ENCODE data around the gene ATP6V1G3.

ATP6V1G3 gene

DNA sequence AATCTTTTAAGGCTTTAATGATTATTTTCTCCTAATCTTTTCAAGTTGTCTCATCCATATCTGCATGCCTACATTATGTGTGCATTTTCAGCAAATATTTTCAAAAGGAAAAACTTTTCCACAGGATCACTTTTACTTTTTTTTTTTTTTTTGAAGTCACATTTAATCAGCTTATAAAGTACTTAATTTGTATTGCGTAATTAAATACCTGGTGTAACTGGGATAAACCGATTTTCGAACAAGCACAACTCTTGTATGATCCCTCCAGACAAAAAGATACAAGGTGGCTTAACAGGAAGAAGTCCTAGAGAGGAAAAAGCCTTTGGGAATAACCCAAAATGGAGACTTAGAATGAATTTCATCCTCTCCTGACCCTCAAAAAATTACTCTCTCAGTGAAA lies 1.3 kb upstream of the ATP6V1G3 start:
- no peak for DNase-seq

DNA sequence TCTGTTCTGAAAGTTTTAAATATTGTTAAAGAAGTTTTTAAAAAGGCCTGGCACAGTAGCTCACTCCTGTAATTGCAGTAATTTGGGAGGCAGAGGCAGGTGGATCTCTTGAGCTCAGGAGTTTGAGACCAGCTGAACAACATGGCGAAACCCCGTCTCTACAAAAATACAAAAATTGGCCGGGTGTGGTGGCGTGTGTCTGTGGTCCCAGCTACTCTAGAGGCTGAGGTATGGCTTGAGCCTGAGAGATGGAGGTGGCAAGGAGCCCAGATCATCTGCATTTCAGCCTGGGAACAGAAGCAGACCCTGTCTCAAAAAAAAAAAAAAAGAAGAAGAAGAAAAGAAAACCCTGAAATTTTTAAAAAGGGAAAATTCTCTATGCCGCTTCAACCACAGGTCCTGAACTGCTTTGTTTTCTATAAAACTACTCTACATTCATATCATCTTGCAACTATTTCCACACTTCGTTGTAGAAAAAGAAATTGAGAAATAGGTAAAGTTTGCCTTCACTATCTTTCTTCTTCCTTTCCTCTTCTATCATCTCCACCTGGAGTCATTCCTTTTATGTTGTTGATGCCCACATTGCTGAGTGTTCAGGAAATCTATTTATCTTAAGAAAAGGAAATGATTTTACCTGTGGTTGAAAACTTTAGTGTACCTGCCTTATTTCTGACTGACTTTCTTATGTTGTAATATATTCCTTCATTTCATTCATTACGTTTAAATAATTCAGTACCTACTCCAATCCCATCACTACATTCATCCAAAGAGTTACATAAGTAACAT lies 1.7 kb downstream of the ATP6V1G3 start:
- no peak for DNase-seq

DNA sequence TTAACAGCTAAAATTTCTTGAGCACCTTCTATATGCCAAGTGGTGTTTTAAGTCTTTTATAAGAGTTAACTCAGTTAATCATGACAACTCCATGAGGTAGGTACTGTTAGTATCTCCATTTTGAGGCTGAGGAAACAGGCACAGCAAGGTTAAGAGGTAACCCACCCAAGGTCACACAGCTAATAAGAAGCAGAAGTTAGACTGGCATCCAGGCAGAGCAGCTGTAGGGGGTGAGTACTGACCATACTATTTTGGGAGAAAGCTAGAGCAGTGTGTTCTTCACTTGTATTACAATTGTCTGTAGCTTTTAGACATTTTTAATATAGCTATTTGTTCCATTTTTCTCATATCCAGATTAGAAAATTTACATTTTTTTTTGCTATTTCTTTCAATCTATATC lies 4.8 kb downstream of the ATP6V1G3 start:
- no peak for DNase-seq

GRCh38 chr1:198534548-198535418 lies 5.7 kb downstream of the ATP6V1G3 start:
- no peak for DNase-seq

DNA sequence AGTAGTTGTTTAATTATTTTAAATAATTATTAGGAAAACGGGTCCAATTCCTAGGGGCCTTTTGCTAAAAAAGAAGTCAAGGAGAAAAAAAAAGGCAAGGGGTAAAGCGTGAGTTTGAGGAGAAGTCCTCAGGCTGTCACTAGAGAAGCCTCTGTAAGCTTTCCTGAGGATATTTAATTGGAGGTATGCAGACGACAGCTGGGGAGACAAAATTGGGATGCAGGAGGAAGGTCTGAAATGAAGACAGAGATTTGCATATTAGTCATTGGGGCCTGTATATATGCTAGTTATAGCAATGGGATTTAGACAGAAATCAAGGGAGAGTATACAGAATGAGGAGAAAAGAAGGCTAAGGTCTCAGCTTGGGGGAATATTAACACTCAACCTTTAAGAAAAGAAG lies 8.6 kb downstream of the ATP6V1G3 start:
- no peak for DNase-seq

- no peak for DNase-seq
These were observed 9.5 kb downstream of the ATP6V1G3 start for GRCh38 chr1:198530953-198531352.

DNA sequence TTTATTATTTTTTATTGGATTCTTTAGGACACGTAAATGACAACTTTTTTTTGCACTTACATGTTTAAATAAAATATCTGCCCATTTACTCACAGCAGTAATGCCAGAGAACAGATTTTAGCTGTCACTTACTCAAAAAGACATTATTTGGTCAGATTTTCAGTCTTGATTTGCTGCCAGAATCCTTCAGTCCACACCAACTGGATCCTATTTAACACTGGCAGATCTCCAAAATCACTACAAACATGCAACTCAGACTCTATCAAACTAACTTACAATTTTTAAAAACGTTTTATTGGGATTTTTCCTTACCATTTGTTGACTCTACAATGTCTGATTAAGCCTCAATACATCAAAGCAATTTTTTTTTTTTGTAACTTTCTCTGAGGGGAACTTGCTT lies 11.1 kb downstream of the ATP6V1G3 start:
- DNase-seq, result no peak

DNA sequence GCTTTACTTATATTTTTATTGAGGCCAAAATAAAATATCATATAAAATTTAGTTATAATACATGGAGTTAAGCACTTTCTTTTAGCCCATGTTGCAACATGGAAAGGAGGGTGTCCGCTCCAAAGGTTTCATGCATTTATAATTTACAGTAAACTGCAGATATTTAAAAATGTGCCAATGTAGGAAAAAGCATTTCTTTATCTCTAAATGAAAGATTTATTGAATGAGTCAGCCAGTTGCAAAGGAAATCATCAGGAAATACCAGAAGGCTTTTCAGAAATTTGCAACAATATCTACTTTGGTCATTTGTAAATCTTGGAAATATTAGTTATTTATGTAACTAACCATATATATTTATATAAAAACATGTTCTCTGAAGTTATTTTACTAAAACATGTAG lies 12.1 kb downstream of the ATP6V1G3 start:
- DNase-seq, result no peak

DNA sequence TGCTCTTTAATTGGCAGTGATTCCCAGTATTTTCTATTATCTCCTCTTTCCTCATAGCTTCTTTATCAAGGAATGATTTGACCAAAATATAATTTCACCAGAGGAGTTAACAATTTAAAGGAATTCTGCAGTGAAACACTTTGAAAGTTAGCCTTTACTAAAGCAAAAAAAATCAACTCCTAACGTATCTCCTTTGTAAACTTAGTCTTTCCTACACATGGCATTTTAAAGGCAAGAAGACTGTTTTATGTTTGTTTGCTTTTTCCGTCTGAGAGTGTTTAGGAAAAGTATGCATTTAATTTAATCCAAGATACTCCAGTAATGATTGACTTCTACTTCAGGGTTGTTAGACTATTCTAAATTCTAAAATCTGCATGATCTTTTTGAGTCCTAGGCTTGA lies 15.9 kb downstream of the ATP6V1G3 start:
- DNase-seq, result no peak

- peak; percentile 71 for DNase-seq
These were observed 16.4 kb downstream of the ATP6V1G3 start for GRCh38 chr1:198524127-198524526.

DNA sequence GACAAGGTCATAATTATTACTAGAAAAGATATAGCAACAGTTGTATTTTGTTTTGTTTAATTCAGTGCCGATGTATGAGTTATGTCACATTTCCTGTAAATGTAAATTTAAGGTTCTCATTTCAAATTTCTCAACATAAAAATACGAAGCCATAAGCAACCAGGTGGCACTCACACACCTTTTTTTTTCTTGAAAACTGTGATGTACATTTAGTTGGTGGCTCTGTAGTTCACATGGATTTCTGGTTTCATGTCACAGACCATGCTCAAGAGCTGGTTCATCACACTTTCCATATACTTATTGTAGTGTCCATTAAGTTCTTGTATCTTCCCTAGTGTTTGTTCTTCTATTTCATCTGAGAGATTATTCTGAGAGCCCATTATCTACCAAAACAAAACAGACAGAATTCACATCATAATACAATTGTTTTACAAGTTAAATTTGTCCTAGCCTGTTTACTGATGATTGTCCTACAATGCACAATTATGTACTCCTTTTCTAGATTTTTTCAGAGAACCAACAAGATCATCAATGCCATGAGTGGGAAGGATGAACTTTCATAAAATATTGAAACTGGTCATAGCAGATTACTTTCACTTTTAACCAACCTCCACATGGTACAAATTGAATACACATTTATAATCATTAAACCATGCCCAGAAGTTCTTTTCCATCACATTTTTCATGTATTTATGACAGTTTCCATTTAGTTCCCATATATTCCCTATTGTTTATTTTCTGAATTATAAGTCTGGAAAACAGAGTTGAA lies 17.1 kb downstream of the ATP6V1G3 start:
- no peak for DNase-seq

DNA sequence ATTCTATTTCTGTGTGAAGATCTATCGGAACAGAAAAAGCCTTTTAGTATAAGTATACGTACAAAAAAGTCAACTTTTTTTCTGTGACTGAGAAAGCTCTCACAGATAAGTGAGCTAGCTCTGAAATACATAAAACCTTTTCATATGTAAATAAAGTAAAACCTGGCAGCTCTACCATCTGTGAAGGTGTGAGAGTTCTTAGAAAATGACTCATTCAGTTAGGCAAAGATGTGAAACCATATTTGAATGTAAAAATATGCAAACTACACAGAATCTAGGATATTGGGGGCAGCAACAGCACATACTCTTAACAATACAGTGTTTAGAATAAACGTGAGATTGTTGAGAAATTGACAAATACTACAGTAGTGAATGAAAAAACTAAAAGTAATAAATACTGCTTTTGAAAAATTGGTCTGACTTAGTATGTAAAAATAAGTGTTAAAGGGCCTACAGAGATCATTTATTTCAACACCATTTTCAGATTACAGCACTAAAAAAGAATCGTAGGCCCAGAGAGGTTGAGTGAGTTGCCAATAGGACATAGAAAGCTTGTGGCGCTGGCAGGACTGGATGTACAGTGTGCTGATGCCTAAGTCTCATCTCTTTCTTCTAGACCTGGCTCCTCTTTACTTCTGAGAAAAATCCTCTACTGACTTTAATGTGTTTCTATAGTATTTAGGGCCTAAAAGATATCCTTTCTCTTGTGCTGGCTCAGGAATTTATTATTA lies 19.8 kb downstream of the ATP6V1G3 start:
- DNase-seq, result no peak

GRCh38 chr1:198519639-198520501 lies 20.6 kb downstream of the ATP6V1G3 start:
- peak; percentile 62 for DNase-seq

- DNase-seq, result no peak
These were observed 22.8 kb downstream of the ATP6V1G3 start for GRCh38 chr1:198517623-198518199.

DNA sequence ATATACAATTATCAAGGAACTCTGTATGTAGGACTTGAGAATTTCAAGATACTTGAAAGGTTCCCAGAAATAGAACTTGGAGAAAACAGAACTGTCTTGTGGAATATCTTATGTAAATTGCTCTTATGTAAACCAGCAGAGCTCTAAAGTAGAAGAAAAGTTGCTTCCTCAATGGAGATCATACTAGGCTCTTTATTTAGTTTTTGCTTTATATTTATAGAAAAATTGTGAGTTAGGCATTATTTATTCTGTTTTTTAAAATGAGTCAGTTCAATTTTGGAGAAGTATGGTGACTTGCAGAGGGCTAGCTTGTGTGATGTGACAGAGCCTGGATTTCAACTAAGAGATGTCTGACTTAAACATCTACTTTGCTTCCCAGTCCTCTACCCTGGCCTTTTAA lies 40.4 kb downstream of the ATP6V1G3 start:
- DNase-seq, result no peak

DNA sequence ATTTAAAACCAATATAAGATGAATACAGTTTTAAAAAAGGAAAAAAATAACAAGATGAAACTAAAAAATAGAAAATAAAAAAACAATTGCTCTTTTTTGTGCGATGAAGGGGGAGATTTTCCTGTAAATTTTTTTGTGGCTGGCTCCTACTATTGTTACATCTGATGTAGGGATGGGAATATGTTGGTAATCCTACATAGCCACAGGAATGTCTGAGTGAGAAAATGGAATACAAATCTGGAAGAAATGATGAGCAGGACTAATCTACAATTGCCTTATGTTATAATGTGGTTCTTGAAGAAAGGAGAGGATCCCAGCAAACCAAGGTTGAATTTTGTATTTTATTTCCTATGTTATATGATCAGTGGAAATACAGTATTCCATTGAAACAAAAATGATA lies 40.9 kb downstream of the ATP6V1G3 start:
- no peak for DNase-seq

DNA sequence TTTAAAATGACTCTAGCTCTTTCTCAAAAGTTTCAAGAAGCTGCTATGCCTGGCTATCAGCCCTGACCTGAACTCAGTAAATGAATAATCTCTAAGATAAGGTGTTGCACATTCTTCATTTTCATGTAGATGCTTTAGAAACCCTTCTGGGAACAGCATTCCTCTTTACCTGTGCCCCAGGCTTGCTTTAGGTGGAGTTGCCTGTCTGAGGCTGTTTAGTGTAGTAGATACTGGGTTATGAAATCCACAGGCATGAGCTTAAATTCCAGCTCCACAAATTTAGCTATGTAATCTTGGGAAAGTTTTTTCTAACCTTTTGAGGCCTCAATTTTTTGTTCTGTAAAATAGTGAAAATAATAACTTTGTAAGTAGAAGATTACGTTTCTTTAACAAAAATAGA lies 41.6 kb downstream of the ATP6V1G3 start:
- no peak for DNase-seq

- no peak for DNase-seq
These were observed 42.4 kb downstream of the ATP6V1G3 start for GRCh38 chr1:198498103-198498385.

GRCh38 chr1:198497326-198498102 lies 43.0 kb downstream of the ATP6V1G3 start:
- DNase-seq, result no peak

GRCh38 chr1:198496216-198497143 lies 44.0 kb downstream of the ATP6V1G3 start:
- no peak for DNase-seq
